Subcutaneous abdominal adipose tissue (tissue), 5 donors: ENCODE measurements around the gene ZDHHC14.
"Not testable (repeated sequence)": the region's sequence is repeated elsewhere in the genome, so short reads cannot be mapped to it uniquely, and the experiment has no call there.

Experiments
- H3K27ac ChIP-seq: one replicate; pipeline ENCODE4 v1.7.0; 2013; ENCODE audit warnings: low read depth, mild to moderate bottlenecking, inconsistent platforms, low read length, moderate library complexity
- H3K27me3 ChIP-seq, 5 donors: one replicate each; pipeline ENCODE4 v1.7.0; 2013; ENCODE audit warnings: low read length in 5 of 5, inconsistent platforms in 1 of 5; ENCODE audit not compliant: control insufficient read depth in 5 of 5, insufficient read depth in 4 of 5
- H3K36me3 ChIP-seq, 5 donors: one replicate each; pipeline ENCODE4 v1.7.0; 2013; ENCODE audit warnings: low read length in 5 of 5; ENCODE audit not compliant: control insufficient read depth in 5 of 5, insufficient read depth in 5 of 5
- H3K4me1 ChIP-seq, 5 donors: one replicate each; pipeline ENCODE4 v1.7.0; 2013; ENCODE audit warnings: low read length in 5 of 5, mild to moderate bottlenecking in 3 of 5, moderate library complexity in 1 of 5; ENCODE audit not compliant: control insufficient read depth in 5 of 5, insufficient read depth in 5 of 5
- H3K4me3 ChIP-seq, 5 donors: one replicate each; pipeline ENCODE4 v1.7.0; 2013; ENCODE audit warnings: low read length in 5 of 5, low read depth in 1 of 5
- H3K9ac ChIP-seq, 5 donors: one replicate each; pipeline ENCODE4 v1.7.0; 2013; ENCODE audit warnings: low read length in 5 of 5, mild to moderate bottlenecking in 4 of 5, moderate library complexity in 3 of 5
- H3K9me3 ChIP-seq, 5 donors: one replicate each; pipeline ENCODE4 v1.7.0; 2013; ENCODE audit warnings: low read length in 5 of 5; ENCODE audit not compliant: control insufficient read depth in 5 of 5
- donor health status: healthy.
- donor health status: healthy.
- donor health status: healthy.
- donor health status: healthy.
- donor health status: healthy.

The ZDHHC14 gene

DNA sequence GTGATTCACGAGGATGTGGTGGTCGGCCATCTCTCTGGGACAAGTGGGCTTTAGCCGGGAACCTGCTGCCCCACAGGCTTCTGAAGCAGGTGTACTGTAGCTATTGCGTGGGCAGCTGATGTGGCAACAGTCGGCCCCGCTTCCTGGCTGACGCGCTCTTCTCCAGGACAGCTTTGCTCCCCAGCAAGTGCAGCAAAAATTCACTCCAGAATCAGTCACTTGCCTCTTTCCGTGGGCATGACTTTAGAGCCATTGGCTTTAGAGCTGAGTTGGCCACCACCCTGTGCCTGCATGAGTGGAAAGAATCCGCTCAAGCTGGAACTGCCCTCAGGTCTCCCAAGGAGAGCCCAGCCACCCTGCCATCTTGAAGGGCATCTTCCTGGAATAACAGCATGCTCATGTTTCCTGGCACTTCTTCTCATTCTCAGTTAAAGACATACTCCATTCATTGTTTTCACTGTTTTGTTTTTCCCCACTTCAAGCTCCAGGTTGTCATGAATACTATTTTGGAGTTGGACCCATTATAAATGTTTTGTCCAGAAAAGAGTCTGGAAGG is 178.3 kb downstream of the ZDHHC14 start:
- no peak overlapping the region for H3K9ac ChIP-seq
- H3K9me3 ChIP-seq = peaks cover 0 to 3% (median 0%) of the 10 kb centered on the region in 5 donors
- no peak overlapping the region for H3K4me3 ChIP-seq
- H3K27ac ChIP-seq = no peak overlapping the region
- H3K36me3 ChIP-seq = no peaks in the 10 kb centered on the region
- peaks cover 0 to 8% (median 0%) of the 10 kb centered on the region in 5 donors for H3K4me1 ChIP-seq
- peaks cover 0 to 3% (median 0%) of the 10 kb centered on the region in 5 donors for H3K27me3 ChIP-seq

DNA sequence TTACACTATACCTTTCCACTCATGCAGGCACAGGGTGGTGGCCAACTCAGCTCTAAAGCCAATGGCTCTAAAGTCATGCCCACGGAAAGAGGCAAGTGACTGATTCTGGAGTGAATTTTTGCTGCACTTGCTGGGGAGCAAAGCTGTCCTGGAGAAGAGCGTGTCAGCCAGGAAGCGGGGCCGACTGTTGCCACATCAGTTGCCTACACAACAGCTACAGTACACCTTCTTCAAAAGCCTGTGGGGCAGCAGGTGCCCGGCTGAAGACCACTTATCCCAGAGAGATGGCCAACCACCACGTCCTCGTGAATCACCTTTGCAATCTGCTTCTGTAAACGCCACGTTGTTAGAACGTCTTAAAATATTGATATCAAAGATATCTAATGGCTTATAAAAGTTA is 179.1 kb downstream of the ZDHHC14 start:
- H3K27me3 ChIP-seq, H3K9me3 ChIP-seq, H3K9ac ChIP-seq, H3K4me3 ChIP-seq, H3K36me3 ChIP-seq, H3K27ac ChIP-seq, H3K4me1 ChIP-seq: not testable (repeated sequence)

DNA sequence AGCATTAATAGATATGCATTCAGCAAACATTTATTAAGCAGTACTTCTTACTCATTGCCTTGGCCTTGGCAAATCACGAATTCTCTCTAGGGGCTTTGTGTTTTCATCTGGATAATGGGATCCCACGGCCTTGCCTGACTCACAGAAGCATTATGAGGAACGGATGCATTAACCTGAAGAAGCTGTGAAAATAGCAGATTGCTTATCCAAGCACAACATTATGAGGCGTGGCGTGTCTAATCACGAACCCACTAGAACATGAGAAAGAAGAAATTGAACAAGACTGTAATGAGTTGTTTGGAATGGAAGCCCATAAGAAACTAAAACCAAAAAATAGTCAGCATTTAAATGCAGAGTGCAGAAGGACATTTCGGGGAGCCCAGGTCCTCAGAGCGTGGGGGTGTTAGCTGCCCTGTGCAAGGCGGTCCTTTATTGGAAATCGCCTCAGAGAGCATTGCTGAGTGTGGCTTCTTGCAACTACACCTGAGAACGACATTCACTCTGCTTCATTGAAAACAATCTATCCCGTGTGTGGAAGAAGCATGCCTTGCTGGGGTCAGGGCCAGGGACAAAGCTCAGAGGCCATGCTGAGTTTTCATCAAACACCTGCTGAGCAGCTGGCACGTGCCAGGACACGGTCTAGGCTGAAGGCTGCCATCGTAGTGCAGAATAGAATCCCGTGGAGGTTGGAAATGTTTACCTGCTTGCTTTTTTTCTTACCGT is 179.9 kb downstream of the ZDHHC14 start:
- Histone ChIP-seq H3K4me3 (no peak overlapping the region), H3K9me3 (peaks cover 0 to 3% (median 0%) of the 10 kb centered on the region in 5 donors), H3K36me3 (no peaks in the 10 kb centered on the region), H3K9ac (no peak overlapping the region), H3K27ac (no peak overlapping the region), H3K4me1 (peaks cover 0 to 9% (median 0%) of the 10 kb centered on the region in 5 donors), H3K27me3 (peaks cover 0 to 3% (median 0%) of the 10 kb centered on the region in 5 donors)

DNA sequence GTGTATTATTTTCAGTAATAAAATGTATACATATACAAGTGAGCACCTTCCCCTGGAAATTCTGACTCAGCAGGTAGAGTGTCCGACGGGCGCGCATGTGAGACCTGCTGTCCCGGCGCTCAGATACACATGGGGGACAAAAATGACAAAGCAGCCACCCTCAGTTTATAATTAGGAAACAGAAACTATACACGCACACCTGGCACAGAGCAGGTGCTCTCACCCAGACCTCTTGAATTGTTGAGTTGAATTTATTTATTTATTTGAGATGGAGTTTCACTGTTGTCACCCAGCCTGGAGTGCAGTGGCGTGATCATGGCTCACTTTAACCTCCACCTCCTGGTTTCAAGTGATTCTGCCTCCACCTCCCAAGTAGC is 180.4 kb downstream of the ZDHHC14 start:
- Histone ChIP-seq H3K9ac (no peak overlapping the region), H3K4me1 (peaks cover 0 to 14% (median 0%) of the 10 kb centered on the region in 5 donors), H3K27me3 (peaks cover 0 to 3% (median 0%) of the 10 kb centered on the region in 5 donors), H3K27ac (no peak overlapping the region), H3K4me3 (no peak overlapping the region), H3K36me3 (no peaks in the 10 kb centered on the region), H3K9me3 (peaks cover 0 to 3% (median 0%) of the 10 kb centered on the region in 5 donors)

DNA sequence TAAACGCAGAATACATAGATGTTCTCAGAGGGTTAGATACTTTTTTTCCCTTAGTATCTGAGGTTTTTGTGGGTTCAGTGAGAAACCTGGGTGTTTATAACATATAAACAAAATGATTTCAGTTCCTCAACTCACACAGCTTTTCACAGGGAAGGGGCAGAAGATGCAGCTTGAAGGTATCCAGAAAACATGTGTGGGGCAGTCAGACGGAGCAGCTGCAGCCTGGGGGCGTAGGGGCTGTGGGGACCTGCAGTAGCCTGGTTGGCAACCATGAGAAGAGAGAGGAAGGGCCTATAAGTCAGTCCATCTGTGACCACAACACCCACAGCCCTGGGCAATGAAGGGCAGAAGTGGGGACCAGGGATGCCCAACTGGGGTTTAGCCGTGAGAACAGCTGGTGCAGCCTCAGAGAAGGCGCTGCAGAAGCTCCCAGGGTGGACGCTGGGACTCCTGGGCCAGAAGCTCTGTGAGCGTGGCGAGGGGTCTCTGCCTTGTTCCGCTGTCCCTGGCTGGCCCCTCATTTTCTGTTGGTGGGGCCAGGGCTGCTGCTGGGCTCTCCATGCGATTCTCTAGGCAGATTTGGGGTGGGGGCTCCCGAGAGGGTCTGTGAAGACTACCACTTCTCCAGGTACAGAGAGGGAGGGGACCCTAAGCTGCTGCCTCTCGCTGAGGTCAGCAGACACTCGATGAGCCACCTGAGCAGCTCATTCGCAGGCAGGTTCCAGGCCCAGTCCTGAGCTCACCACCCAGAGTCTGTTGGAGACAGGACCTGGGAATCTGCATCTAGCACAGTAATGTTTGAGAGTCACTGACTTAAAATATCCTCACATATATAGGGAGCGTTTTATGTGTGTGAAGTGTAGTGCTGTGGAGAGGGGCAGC is 181.2 kb downstream of the ZDHHC14 start:
- Histone ChIP-seq H3K36me3 (no peaks in the 10 kb centered on the region), H3K27me3 (peaks cover 0 to 3% (median 0%) of the 10 kb centered on the region in 5 donors), H3K4me1 (peaks cover 0 to 8% (median 0%) of the 10 kb centered on the region in 5 donors), H3K9me3 (peaks cover 0 to 3% (median 0%) of the 10 kb centered on the region in 5 donors), H3K4me3 (no peak overlapping the region), H3K9ac (no peak overlapping the region), H3K27ac (no peak overlapping the region)

DNA sequence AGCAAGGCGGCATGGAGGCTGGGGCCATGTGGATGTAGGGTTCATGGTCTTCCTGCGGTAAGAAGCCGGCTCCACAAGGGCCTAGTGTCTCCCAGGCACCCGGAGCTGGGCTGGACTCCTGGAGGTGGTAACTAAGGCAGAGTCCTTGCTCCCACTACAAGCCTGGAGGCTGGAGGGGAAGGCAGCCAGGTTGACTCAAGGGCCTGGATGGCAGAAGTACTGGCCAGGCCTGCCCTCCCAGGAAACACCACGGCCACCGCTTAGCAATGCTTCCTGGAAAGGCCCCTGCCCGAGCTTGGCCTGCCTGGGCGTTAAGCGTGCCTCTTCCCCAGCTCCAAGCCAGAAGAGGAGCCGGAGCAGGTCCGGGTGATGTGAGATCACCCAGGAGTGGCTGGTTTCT is 182.0 kb downstream of the ZDHHC14 start:
- Histone ChIP-seq H3K36me3 (no peaks in the 10 kb centered on the region), H3K9ac (no peak overlapping the region), H3K9me3 (peaks cover 0 to 3% (median 0%) of the 10 kb centered on the region in 5 donors), H3K27me3 (peaks cover 0 to 3% (median 0%) of the 10 kb centered on the region in 5 donors), H3K4me1 (peaks cover 0 to 7% (median 0%) of the 10 kb centered on the region in 5 donors), H3K27ac (no peak overlapping the region), H3K4me3 (no peak overlapping the region)

DNA sequence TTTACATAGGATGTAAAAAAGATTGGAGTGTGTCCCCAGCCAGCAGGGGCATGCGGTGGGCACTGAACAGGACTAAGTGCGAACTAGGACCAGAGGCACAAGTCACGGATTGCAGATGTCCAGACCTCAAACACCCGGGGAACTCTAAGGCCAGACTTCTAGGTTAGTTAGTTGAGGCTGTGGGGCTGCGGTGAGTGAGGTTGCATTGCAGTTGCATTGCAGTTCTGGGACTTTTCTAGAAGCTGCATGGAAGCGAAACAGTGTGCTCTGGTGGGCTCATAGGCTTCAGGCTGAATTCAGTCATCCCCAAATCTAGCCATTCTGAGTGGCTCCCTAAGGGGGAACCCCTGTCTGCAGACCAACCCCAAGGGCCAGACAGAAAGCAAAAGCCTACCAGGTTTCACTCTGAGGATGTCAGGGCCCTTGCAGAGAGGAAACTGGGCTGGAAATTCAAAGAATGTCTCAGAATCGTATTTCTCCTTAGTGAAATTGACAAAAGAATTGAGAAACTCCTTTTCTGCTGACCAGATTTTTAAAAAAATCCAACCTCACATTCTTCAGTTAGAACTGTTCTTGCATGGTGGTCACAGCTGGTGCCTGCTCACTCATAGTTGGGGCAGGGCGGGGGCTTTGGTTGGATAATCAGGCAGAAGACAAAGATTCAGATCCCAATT is 182.8 kb downstream of the ZDHHC14 start:
- Histone ChIP-seq H3K4me3 (no peak overlapping the region), H3K9ac (no peak overlapping the region), H3K27ac (no peak overlapping the region), H3K4me1 (peaks cover 0 to 7% (median 0%) of the 10 kb centered on the region in 5 donors), H3K27me3 (peaks cover 0 to 3% (median 0%) of the 10 kb centered on the region in 5 donors), H3K36me3 (no peaks in the 10 kb centered on the region), H3K9me3 (peaks cover 0 to 3% (median 0%) of the 10 kb centered on the region in 5 donors)

DNA sequence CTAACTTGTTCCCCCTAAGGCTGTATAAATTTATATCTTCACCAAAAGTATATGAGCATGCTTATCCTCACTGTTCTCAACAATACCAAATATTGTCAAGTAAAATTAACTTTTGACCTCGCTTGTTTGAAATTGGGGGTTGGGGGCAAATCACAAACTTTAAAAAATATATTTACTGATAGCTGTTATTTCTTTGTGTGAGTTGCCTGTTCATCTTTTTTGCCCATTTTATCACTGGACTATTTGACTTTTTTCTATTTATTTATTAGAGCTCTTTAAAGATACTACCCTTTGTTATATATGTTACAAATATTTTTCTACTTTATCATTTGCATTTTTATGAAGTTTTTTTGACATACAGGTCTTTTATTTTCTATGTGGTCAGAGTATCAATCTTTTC is 187.7 kb downstream of the ZDHHC14 start:
- Histone ChIP-seq H3K9ac (no peak overlapping the region), H3K9me3 (peaks cover 0 to 3% (median 0%) of the 10 kb centered on the region in 5 donors), H3K4me3 (no peak overlapping the region), H3K4me1 (peaks cover 0 to 7% (median 2%) of the 10 kb centered on the region in 5 donors), H3K27ac (no peak overlapping the region), H3K27me3 (no peaks in the 10 kb centered on the region), H3K36me3 (no peaks in the 10 kb centered on the region)

DNA sequence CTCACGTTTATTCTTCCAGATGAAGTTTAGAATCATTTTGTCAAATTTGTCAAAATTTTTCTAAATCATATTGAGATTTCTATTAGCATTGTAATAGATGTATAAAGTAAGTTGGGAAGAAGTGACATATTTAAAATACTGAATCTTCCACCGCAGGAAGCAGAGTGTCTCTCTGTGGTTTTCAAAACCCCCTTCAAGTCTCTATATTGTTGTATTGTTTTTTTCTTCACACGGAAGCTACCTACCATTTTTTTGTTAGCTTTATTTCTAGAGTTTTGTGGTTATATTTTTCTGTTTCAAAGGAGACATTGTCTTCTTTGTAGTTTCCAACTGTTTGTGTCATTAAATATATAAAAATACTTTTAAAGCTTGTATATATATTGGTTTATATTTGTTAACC is 188.6 kb downstream of the ZDHHC14 start:
- peaks cover 0 to 3% (median 0%) of the 10 kb centered on the region in 5 donors for H3K27me3 ChIP-seq
- H3K9ac ChIP-seq = no peak overlapping the region
- peaks cover 0 to 7% (median 2%) of the 10 kb centered on the region in 5 donors for H3K4me1 ChIP-seq
- no peak overlapping the region for H3K4me3 ChIP-seq
- no peaks in the 10 kb centered on the region for H3K36me3 ChIP-seq
- H3K27ac ChIP-seq = no peak overlapping the region
- H3K9me3 ChIP-seq = peaks cover 0 to 3% (median 0%) of the 10 kb centered on the region in 5 donors
